NK-92 (cell line): Measurements from ENCODE around the gene PUS3.
"Not testable (repeated sequence)": the region's sequence is repeated elsewhere in the genome, so short reads cannot be mapped to it uniquely, and the experiment has no call there.

Experiments
- DNase-seq: peaks from one replicate; lab custom pipeline; 2025; ENCODE audit not compliant: unreplicated experiment; lab: John Stamatoyannopoulos, UW

PUS3 gene

DNA sequence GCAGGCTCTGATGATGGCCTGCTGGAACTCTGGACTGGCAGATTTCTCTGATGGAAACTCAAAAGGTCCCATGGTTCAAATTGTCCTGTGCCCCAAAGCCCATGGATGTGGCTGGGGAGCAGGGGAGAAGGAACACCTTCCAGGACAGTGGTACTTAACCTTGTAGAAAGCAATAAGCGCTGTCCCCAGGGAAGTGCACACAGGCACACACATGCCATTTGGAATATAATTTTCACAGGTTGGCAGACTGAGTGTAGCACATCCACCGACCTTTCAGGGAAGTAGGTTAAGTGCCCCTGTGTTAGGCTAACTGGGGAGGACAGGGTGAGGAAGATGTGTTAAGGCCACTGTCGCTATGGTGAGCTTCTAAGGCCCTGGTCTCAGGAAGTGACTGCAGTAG lies 19.1 kb upstream of the PUS3 start:
- no peak for DNase-seq

DNA sequence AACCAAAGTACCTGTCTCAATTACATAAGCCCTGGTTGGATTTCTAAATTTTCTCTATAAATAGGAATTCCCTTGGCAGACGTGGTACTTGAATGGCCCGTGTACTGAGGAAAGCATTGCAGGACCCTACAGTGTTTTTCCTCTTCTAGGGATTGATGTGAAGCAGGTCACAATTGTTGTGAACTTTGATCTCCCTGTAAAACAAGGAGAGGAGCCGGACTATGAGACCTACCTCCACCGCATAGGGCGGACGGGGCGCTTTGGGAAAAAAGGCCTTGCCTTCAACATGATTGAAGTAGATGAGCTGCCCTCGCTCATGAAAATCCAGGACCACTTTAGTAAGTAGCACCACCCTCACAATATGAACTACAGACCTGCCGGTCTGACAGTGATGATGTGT lies 18.0 kb upstream of the PUS3 start:
- DNase-seq, result no peak

DNA sequence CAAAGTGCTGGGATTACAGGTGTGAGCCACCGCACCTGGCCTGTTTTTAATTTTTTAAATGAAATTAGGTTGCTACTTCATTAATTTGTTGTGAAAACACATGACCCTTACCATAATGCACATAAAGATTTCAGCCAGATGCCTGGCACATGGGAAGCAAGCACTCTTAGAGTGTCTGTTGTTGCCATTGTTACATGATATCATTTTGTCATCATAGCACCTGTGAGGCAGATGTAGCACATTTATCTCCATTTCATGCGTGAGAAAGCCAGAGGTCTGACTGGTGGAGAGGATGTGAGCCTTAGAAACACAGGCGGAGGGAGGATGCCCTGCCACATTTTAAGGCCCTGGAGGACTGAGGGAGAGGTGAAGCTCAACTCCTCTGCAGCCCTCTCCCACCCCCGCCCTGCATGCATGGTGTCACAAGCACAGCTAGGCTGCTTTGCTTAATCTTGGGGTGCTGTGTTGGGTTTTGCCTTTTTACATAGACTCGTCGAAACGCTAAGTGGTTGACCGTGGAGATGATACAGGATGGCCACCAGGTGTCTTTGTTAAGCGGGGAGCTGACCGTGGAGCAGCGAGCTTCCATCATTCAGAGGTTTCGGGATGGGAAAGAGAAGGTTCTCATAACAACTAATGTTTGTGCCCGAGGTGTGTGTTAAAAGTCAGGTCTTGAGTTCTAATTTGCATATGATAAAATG lies 15.3 kb upstream of the PUS3 start:
- no peak for DNase-seq

DNA sequence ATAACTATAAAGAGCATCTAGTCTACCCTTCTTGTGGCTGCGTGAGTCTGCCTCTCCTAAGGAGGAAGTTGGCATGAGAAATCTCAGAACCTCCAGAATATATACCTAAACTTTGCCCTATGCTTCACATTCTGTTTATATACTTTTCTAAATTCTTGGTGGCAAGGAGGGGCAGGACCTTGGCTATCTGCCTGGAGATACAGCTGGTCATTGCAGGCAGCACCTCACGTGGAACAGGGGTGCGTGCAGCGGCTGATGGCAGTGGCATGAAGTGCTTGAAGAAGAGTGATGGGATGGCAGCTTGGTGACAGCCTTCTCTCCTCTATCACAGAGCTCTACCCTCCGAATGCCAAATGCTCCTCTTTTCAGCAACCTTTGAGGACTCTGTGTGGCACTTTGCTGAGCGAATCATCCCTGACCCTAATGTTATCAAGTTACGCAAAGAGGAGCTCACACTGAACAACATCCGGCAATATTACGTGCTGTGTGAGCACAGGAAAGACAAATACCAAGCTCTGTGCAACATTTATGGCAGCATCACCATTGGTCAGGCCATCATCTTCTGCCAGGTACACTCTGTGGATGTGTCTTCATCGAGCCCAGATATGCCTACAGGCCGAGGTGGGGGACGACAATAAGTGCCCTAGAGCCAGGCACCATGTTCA lies 13.8 kb upstream of the PUS3 start:
- no peak for DNase-seq

DNA sequence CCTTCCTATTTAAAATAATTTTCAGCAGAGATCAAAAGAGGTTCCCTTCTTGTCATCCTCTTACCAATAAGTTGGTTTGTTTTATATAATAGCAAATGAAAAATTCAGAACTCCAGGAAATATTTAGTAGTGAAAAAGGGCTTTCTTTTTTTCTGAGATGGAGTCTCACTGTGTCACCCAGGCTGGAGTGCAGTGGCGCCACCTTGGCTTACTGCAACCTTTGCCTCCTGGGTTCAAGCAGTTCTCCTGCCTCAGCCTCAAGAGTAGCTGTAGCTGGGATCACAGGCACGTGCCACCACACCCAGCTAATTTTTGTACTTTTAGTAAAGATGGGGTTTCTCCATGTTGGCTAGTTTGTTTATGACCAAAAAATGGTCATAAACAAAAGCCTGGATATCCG lies 11.6 kb upstream of the PUS3 start:
- not testable (repeated sequence) for DNase-seq

DNA sequence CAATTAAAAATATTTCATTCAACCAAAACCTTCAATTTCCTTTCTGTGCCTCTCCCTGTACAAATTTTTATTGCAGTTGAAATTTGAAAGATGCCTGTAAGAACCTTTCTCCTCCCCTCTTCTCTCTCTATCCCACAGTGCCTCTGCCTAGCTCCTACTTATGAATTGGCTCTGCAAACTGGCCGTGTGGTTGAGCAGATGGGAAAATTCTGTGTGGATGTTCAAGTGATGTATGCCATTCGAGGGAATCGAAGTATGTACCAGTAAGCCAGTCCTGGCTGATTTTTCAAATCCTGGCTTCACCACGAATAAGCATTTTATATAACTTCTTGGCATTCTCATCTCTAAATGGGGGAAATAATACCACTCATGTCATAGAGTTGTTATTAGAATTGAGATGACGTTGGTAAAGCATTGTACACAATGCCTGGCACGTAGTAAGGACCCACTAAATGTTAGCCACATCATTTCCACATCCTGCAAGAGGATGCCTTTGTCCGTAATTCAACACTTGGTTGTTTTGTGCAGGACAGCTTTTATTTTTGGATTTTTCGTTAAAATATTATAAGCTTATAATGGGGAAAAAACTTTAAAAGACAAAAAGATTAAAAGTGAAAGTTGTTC lies 7.3 kb upstream of the PUS3 start:
- DNase-seq, result no peak

DNA sequence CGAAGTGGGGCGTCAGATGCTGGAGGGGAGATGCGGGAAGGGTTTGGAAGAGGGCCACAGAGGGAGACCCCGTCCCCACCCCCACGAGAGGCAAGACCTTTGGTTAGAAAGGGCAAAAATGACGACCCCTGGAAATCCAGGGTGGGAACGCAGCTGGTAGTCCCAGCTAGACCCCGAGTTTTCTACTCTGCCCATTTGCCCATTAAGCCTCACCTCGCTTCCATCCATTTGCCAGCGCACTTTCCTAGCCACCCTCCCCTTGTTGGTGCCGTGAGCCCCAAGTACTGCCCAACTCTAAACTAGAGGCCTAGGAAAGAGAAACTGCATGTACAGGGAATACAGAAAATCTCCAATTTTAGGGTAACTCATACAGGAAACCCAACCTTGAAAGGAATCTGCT lies 1.7 kb upstream of the PUS3 start:
- no peak for DNase-seq

DNA sequence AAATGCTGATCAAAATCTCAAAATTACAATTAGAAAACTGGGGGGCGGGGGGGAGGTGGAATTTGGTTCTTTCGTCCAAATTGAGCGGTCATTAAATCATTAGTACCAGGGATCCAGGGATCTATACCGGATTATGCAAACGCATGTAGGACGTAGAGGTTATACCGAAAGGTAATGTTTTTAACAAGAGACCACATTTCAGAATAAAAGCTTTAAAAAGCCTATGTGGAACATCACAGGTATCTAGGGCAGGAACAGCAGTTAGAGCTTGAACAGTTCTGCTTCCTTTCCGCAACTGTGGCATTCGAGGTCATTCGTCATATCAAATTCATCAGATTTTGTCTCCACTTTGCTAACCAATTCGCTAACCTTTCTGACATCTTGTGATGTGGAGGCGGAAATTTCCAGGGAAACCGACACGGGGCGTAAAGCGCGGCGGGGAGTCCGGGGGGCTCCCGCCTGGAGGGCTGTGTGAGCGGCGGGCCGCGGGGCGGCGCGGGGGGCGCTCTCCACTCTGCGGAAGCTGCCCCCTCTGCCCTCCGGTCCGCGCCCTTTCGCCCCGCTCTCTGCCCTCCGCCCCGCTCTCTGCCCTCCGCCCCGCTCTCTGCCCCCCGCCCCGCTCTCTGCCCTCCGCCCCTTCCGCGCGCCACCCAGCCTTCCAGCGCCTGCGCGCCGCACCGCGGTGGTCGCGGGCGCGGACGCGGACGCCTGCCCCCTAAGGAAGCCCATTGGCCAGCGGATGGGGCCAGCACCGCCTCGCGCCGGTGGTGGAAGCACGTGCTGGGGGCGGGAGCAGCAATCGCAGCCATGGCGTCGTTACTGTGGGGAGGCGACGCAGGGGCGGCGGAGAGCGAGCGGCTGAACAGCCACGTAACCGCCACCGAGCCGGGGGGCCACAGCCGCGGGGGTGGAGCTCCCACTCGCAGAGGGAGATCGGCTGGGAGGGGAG lies 979 bp upstream of the PUS3 start, which contains the start of gene DDX25:
DDX25 (plus strand) TSS at position 798 of the 949 bp plus-strand sequence; CDS start at position 808, 10 bp downstream.
- no peak for DNase-seq

GRCh38 chr11:125902277-125902926 lies 604 bp downstream of the PUS3 start:
- no peak for DNase-seq

DNA sequence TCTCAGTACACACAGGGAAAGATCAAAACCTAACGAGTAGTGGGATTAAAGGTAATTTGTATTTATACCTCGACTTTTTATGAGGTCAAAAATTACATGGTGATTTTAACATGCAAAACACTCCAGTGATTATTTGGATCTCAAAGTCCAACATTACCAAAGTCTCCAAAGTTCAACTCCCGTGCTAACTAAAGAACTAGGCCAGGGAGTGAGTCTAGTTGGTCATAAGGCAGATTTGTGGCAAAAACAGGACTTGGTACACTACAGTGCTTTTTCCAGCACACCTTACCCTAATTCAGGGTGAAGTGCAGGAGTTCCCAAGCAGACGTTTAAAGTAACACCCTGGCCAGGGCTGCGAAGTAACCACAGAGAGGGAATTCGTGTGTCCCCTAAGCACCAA lies 1.1 kb downstream of the PUS3 start:
- DNase-seq, result no peak

DNA sequence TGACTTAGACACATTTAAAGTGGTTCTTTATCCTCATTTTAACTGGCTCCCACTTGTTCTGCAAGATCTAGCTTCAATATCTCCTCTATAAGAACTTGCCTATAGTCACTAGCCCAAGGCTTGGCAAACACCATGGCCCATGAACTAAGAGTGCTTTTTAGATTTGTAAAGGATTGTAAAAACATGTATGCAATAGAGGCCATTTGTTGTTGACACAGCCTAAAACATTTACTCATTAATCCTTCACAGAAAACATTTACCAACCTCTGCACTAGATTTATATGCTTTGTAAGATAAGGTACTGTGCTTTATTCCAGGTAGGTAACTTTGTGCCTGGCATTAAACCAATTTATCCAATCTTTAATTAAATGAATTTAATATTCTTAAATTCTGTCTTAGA lies 10.0 kb downstream of the PUS3 start:
- DNase-seq, result no peak

DNA sequence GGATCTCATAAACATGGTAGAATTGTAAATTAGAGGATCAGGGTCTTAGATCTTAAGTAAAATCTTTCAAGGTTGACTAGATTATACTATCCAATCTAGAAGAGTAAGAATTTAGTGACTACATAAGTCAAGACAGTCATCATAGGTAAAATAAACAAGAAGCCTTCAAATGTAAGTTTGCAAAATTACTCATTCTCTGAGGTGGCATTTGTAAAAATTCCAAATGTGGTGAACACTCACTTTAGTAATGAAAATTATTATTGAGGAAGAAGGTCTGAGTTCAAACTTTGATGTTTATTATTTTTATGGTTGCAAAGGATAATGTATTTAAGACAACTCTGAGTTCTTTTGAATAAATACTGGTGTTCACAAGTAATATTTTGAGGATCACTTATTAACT lies 10.9 kb downstream of the PUS3 start:
- DNase-seq, result no peak

DNA sequence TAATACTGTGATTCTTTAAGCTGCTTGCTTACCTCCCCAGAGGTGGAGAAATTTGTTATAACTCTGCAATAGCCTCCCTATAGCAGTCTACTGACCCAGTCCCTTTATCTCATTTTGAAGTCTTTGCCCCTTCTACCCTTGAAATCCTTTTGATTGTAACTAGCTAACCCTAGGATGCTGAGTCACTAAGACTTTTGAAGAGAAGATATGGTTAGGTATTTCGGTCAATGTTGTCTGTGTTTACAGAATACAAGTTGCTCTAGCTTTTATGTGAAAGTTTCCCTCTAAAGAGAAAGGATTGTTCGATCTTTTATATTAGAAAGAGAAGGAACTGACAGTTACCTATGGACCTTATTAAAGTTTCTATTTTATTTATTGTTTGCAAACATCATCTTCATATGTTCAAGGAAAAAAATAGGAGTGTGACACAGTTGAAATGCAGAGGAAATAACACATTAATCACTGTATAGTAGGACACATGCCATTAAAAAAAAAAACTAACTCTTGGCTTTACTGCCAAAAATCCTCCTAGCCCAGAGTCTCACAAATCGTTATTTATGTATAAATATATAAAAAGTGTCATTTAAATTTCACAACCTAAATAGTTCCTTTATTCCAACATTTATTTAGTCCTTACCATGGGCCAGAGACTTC lies 12.4 kb downstream of the PUS3 start:
- DNase-seq, result no peak

DNA sequence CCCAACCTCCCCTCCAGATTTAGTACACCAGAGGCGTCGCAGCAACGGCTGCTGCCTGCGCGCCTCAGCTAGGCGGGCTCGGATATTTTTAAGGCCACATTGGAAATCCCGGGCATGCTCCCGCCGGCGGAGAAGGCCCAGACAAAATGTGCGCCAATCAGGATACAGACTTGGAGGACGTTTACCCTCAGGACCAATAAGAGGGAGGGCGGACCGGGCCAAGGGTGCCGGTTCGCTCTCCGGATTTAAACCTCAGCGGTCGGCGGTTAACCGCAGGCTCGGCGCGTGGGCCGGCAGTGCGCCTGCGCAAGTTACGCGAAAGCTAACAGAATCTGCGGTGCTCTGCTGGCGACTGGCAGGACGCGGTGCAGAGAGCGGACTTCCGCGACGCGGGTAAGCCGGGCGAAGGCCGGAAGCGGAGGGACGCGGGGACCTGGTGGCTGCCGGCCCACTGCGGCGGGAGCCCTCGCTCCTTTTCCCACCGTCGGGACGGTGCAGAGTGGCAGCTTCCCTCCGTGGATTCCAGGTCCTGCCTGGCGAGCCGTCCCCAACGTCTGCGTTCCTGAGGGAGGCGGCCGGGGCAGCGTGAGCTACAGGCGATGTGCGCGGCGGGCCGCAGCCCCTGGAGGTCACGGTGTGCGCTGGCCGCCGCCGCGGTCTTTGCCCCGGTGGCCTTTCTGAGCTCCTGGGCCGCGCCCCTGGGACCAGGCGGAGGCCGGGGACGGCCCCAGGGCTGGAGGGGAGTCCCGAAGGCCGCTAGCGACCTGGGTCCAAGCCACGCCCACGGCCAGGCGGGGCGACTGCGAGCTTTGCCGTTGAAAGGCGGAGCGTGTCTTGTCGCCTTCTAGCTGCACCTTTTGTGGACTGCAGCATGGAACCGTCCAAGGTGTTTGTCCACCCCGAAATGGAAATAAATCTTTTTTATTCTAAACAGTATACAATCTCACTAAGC lies 15.4 kb downstream of the PUS3 start, which contains the start of gene HYLS1:
HYLS1 (plus strand) TSS at position 296 of the 952 bp plus-strand sequence. CDS start 11,701 bp downstream, outside the sequence.
- peak; percentile 29 for DNase-seq

GRCh38 chr11:125886997-125887372 lies 16.0 kb downstream of the PUS3 start:
- no peak for DNase-seq

DNA sequence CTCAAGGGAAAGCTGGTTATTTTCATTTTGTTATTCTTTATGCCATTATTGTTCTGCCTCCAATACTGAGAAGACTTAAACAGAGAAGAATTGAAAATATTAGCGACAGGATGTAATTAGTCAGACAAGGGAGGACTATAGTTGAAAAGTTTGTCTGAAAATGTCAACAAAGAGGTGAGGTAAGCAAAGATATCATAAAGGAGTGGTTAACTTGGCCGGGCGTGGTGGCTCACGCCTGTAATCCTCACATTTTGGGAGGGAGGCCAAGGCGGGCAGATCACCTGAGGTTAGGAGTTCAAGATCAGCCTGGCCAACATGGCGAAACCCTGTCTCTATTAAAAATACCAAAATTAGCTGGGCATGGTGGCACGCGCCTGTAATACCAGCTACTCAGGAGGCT lies 19.6 kb downstream of the PUS3 start:
- no peak for DNase-seq

GRCh38 chr11:125881291-125881690 lies 21.7 kb downstream of the PUS3 start:
- DNase-seq, result no peak

DNA sequence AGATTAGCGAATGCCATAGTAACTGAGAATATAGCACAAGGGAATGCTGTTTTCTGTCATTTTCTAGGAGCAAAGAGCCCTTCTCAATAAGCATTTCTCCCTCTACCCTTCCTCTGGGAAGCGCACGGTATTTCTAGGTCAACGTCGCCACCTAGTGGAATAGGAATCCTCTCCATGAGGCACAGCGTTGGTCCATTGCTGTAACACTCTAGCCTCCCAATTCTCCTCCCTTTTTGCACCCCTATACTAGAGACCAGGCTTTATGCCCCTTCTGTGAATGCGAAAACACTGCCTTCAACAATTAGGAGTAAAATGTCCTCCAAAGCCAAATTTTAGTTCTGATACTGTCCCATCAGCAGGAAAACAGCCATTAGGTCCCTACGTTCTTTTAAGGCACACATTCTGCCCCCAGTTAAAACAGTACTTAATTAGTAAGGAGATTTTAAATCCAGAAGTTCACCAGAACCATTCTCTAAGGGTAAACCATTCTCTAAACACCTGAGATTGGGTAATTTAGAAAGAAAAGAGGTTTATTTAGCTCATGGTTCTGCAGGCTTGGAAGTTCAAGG lies 28.4 kb downstream of the PUS3 start:
- no peak for DNase-seq
